AG08396 (cell line): ENCODE measurements around the gene PRUNE1.

Experiments used
- DNase-seq: peaks from one replicate; pipeline ENCODE4 v3.0.0; 2012; ENCODE audit warnings: low spot score, mixed read lengths

Gene PRUNE1

GRCh38 chr1:151008244-151009205 is at the start of gene PRUNE1:
Gene PRUNE1 (plus strand): TSS chr1:151008449. CDS start chr1:151008633, 184 bp downstream.
- peak; percentile 98 for DNase-seq

GRCh38 chr1:150960646-150961045 is 47.6 kb upstream of the PRUNE1 start:
- no peak for DNase-seq

GRCh38 chr1:150961756-150962155 is 46.5 kb upstream of the PRUNE1 start:
- DNase-seq: no peak

- no peak for DNase-seq
Observed at GRCh38 chr1:150963321-150964163, 44.7 kb upstream of the PRUNE1 start.

- DNase-seq: no peak
Observed at GRCh38 chr1:150964164-150964489, 44.1 kb upstream of the PRUNE1 start.

- no peak for DNase-seq
Observed at GRCh38 chr1:150965605-150966004, 42.6 kb upstream of the PRUNE1 start.

GRCh38 chr1:150966011-150966410 is 42.2 kb upstream of the PRUNE1 start:
- DNase-seq: no peak

GRCh38 chr1:150967936-150968335 is 40.3 kb upstream of the PRUNE1 start:
- no peak for DNase-seq

- no peak for DNase-seq
Observed at GRCh38 chr1:150968491-150968890, 39.8 kb upstream of the PRUNE1 start.

- no peak for DNase-seq
Observed at GRCh38 chr1:150969626-150970025, 38.6 kb upstream of the PRUNE1 start.

GRCh38 chr1:150970808-150971582 is 37.3 kb upstream of the PRUNE1 start:
- peak; percentile 74 for DNase-seq

GRCh38 chr1:150971583-150972416 is 36.4 kb upstream of the PRUNE1 start:
- DNase-seq: peak; percentile 34

GRCh38 chr1:150972417-150972940 is 35.8 kb upstream of the PRUNE1 start:
- DNase-seq: no peak

GRCh38 chr1:150973258-150973835 is 34.9 kb upstream of the PRUNE1 start:
- DNase-seq: peak; percentile 51

- peak; percentile 56 for DNase-seq
Observed at GRCh38 chr1:150973836-150974579, 34.2 kb upstream of the PRUNE1 start.

- DNase-seq: peak; percentile 93
Observed at GRCh38 chr1:150974580-150975478, 33.4 kb upstream of the PRUNE1 start, which contains the start of gene CERS2. Gene CERS2 (minus strand): TSS chr1:150974835. CDS start chr1:150969090, 5,745 bp downstream.

- no peak for DNase-seq
Observed at GRCh38 chr1:150976401-150976821, 31.8 kb upstream of the PRUNE1 start.

GRCh38 chr1:150976879-150977694 is 31.2 kb upstream of the PRUNE1 start:
- peak; percentile 51 for DNase-seq
